ENCODE data around the gene ALDH8A1.

Gene ALDH8A1

GRCh38 chr6:134948142-134948541, 1.8 kb downstream of the ALDH8A1 start:
- H3K4me3 ChIP-seq (ENCODE audit: low read length in 2 of 2), result no peak overlapping the region
- no peak overlapping the region for H3K23ac ChIP-seq (ENCODE audit: low read depth, low read length, poor library complexity)
- peaks cover 0 to 2% of the 10 kb centered on the region in 2 donors for H3K9me3 ChIP-seq (replicated peaks in 1 of 2; ENCODE audit: control insufficient read depth in 2 of 2, insufficient read depth in 1 of 2, low read depth in 1 of 2, low read length in 2 of 2)
- H3K4ac ChIP-seq (ENCODE audit: low read length), result no peak overlapping the region
- H4K8ac ChIP-seq (ENCODE audit: low read depth, low read length), result no peak overlapping the region
- H2BK12ac ChIP-seq (ENCODE audit: low read length), result no peak overlapping the region
- DNase-seq (ENCODE audit: low spot score), result no peak
- no peak overlapping the region for H2AK5ac ChIP-seq (ENCODE audit: low read depth, low read length)
- no peaks in the 10 kb centered on the region for H3K36me3 ChIP-seq (replicated peaks in 1 of 2; ENCODE audit: control insufficient read depth in 2 of 2, insufficient read depth in 2 of 2, low read length in 2 of 2)
- H3K14ac ChIP-seq (ENCODE audit: low read length), result no peak overlapping the region
- no peak overlapping the region for H3K9ac ChIP-seq (ENCODE audit: low read depth, low read length, poor library complexity)
- no peak overlapping the region for H2BK15ac ChIP-seq (ENCODE audit: low read length)
- no peak overlapping the region for H3K4me2 ChIP-seq (ENCODE audit: insufficient read depth, low read length, poor library complexity, severe bottlenecking)
- H3K4me1 ChIP-seq (ENCODE audit: control insufficient read depth in 2 of 2, insufficient read depth in 1 of 2, low read depth in 1 of 2, low read length in 2 of 2), result no peaks in the 10 kb centered on the region
- no peaks in the 10 kb centered on the region for H3K27me3 ChIP-seq (ENCODE audit: control insufficient read depth in 3 of 3, insufficient read depth in 3 of 3, low read depth in 1 of 3, low read length in 3 of 3)
- H2BK120ac ChIP-seq (ENCODE audit: low read depth, low read length), result no peak overlapping the region
- H3K18ac ChIP-seq (ENCODE audit: low read length), result no peak overlapping the region
- H3K79me1 ChIP-seq (ENCODE audit: low read depth, low read length), result no peaks in the 10 kb centered on the region
- H2AFZ ChIP-seq (ENCODE audit: low read length), result no peak overlapping the region
- no peak overlapping the region for H2BK5ac ChIP-seq (ENCODE audit: low read length)
- no peak overlapping the region for H4K91ac ChIP-seq (ENCODE audit: low read depth, low read length, poor library complexity)
- no peak overlapping the region for H3K27ac ChIP-seq (replicated peaks; ENCODE audit: low read length)

- H3K4me1 ChIP-seq (ENCODE audit: control insufficient read depth in 2 of 2, insufficient read depth in 1 of 2, low read depth in 1 of 2, low read length in 2 of 2), result no peaks in the 10 kb centered on the region
- no peak overlapping the region for H3K4me2 ChIP-seq (ENCODE audit: insufficient read depth, low read length, poor library complexity, severe bottlenecking)
- H3K4me3 ChIP-seq (ENCODE audit: low read length in 2 of 2), result no peak overlapping the region
- no peak overlapping the region for H3K9ac ChIP-seq (ENCODE audit: low read depth, low read length, poor library complexity)
- no peak overlapping the region for H2AK5ac ChIP-seq (ENCODE audit: low read depth, low read length)
- H4K91ac ChIP-seq (ENCODE audit: low read depth, low read length, poor library complexity), result no peak overlapping the region
- H2BK120ac ChIP-seq (ENCODE audit: low read depth, low read length), result no peak overlapping the region
- peaks cover 0 to 2% of the 10 kb centered on the region in 2 donors for H3K9me3 ChIP-seq (replicated peaks in 1 of 2; ENCODE audit: control insufficient read depth in 2 of 2, insufficient read depth in 1 of 2, low read depth in 1 of 2, low read length in 2 of 2)
- no peak overlapping the region for H3K23ac ChIP-seq (ENCODE audit: low read depth, low read length, poor library complexity)
- no peak overlapping the region for H3K14ac ChIP-seq (ENCODE audit: low read length)
- H2AFZ ChIP-seq (ENCODE audit: low read length), result no peak overlapping the region
- H3K79me1 ChIP-seq (ENCODE audit: low read depth, low read length), result no peaks in the 10 kb centered on the region
- H2BK15ac ChIP-seq (ENCODE audit: low read length), result no peak overlapping the region
- no peaks in the 10 kb centered on the region for H3K36me3 ChIP-seq (replicated peaks in 1 of 2; ENCODE audit: control insufficient read depth in 2 of 2, insufficient read depth in 2 of 2, low read length in 2 of 2)
- H2BK5ac ChIP-seq (ENCODE audit: low read length), result no peak overlapping the region
- no peak overlapping the region for H3K27ac ChIP-seq (replicated peaks; ENCODE audit: low read length)
- no peaks in the 10 kb centered on the region for H3K27me3 ChIP-seq (ENCODE audit: control insufficient read depth in 3 of 3, insufficient read depth in 3 of 3, low read depth in 1 of 3, low read length in 3 of 3)
- no peak for DNase-seq (ENCODE audit: low spot score)
- no peak overlapping the region for H3K4ac ChIP-seq (ENCODE audit: low read length)
- H3K18ac ChIP-seq (ENCODE audit: low read length), result no peak overlapping the region
- no peak overlapping the region for H2BK12ac ChIP-seq (ENCODE audit: low read length)
- no peak overlapping the region for H4K8ac ChIP-seq (ENCODE audit: low read depth, low read length)
Observed at GRCh38 chr6:134945045-134945444, 4.9 kb downstream of the ALDH8A1 start.

GRCh38 chr6:134943522-134944111, 6.3 kb downstream of the ALDH8A1 start:
- no peaks in the 10 kb centered on the region for H3K27me3 ChIP-seq (ENCODE audit: control insufficient read depth in 3 of 3, insufficient read depth in 3 of 3, low read depth in 1 of 3, low read length in 3 of 3)
- H3K79me1 ChIP-seq (ENCODE audit: low read depth, low read length), result no peaks in the 10 kb centered on the region
- no peak overlapping the region for H3K14ac ChIP-seq (ENCODE audit: low read length)
- H3K4me3 ChIP-seq (ENCODE audit: low read length in 2 of 2), result no peak overlapping the region
- no peak overlapping the region for H3K23ac ChIP-seq (ENCODE audit: low read depth, low read length, poor library complexity)
- no CpG with 5 or more reads among the region's 9 CpGs for WGBS, 2 donors (ENCODE audit: extremely low coverage in 2 of 2, insufficient read length in 2 of 2, insufficient replicate concordance in 1 of 2)
- H3K27ac ChIP-seq (replicated peaks; ENCODE audit: low read length), result no peak overlapping the region
- peaks cover 0 to 2% of the 10 kb centered on the region in 2 donors for H3K9me3 ChIP-seq (replicated peaks in 1 of 2; ENCODE audit: control insufficient read depth in 2 of 2, insufficient read depth in 1 of 2, low read depth in 1 of 2, low read length in 2 of 2)
- no peak overlapping the region for H3K4ac ChIP-seq (ENCODE audit: low read length)
- H2BK12ac ChIP-seq (ENCODE audit: low read length), result no peak overlapping the region
- H3K9ac ChIP-seq (ENCODE audit: low read depth, low read length, poor library complexity), result no peak overlapping the region
- H2BK120ac ChIP-seq (ENCODE audit: low read depth, low read length), result no peak overlapping the region
- peak overlapping the region; percentile 59 for H2AFZ ChIP-seq (ENCODE audit: low read length)
- no peak overlapping the region for H4K8ac ChIP-seq (ENCODE audit: low read depth, low read length)
- H3K18ac ChIP-seq (ENCODE audit: low read length), result no peak overlapping the region
- H4K91ac ChIP-seq (ENCODE audit: low read depth, low read length, poor library complexity), result no peak overlapping the region
- no peak overlapping the region for H2BK15ac ChIP-seq (ENCODE audit: low read length)
- H2AK5ac ChIP-seq (ENCODE audit: low read depth, low read length), result no peak overlapping the region
- H3K4me1 ChIP-seq (ENCODE audit: control insufficient read depth in 2 of 2, insufficient read depth in 1 of 2, low read depth in 1 of 2, low read length in 2 of 2), result no peaks in the 10 kb centered on the region
- H3K4me2 ChIP-seq (ENCODE audit: insufficient read depth, low read length, poor library complexity, severe bottlenecking), result no peak overlapping the region
- DNase-seq (ENCODE audit: low spot score), result no peak
- H2BK5ac ChIP-seq (ENCODE audit: low read length), result no peak overlapping the region
- no peaks in the 10 kb centered on the region for H3K36me3 ChIP-seq (replicated peaks in 1 of 2; ENCODE audit: control insufficient read depth in 2 of 2, insufficient read depth in 2 of 2, low read length in 2 of 2)

- H3K27ac ChIP-seq (replicated peaks; ENCODE audit: low read length), result no peak overlapping the region
- H3K9ac ChIP-seq (ENCODE audit: low read depth, low read length, poor library complexity), result no peak overlapping the region
- no peak overlapping the region for H3K18ac ChIP-seq (ENCODE audit: low read length)
- H4K91ac ChIP-seq (ENCODE audit: low read depth, low read length, poor library complexity), result no peak overlapping the region
- no peak overlapping the region for H2BK120ac ChIP-seq (ENCODE audit: low read depth, low read length)
- no peak overlapping the region for H3K4me3 ChIP-seq (ENCODE audit: low read length in 2 of 2)
- WGBS, 2 donors (ENCODE audit: extremely low coverage in 2 of 2, insufficient read length in 2 of 2, insufficient replicate concordance in 1 of 2), result no CpG with 5 or more reads among the region's 5 CpGs
- no peaks in the 10 kb centered on the region for H3K4me1 ChIP-seq (ENCODE audit: control insufficient read depth in 2 of 2, insufficient read depth in 1 of 2, low read depth in 1 of 2, low read length in 2 of 2)
- no peak overlapping the region for H3K4me2 ChIP-seq (ENCODE audit: insufficient read depth, low read length, poor library complexity, severe bottlenecking)
- H3K27me3 ChIP-seq (ENCODE audit: control insufficient read depth in 3 of 3, insufficient read depth in 3 of 3, low read depth in 1 of 3, low read length in 3 of 3), result no peaks in the 10 kb centered on the region
- no peak overlapping the region for H2BK15ac ChIP-seq (ENCODE audit: low read length)
- no peak overlapping the region for H2BK5ac ChIP-seq (ENCODE audit: low read length)
- H2AFZ ChIP-seq (ENCODE audit: low read length), result no peak overlapping the region
- no peak overlapping the region for H4K8ac ChIP-seq (ENCODE audit: low read depth, low read length)
- DNase-seq (ENCODE audit: low spot score), result no peak
- no peak overlapping the region for H3K23ac ChIP-seq (ENCODE audit: low read depth, low read length, poor library complexity)
- no peaks in the 10 kb centered on the region for H3K36me3 ChIP-seq (replicated peaks in 1 of 2; ENCODE audit: control insufficient read depth in 2 of 2, insufficient read depth in 2 of 2, low read length in 2 of 2)
- H2BK12ac ChIP-seq (ENCODE audit: low read length), result no peak overlapping the region
- no peak overlapping the region for H3K14ac ChIP-seq (ENCODE audit: low read length)
- H3K4ac ChIP-seq (ENCODE audit: low read length), result no peak overlapping the region
- no peaks in the 10 kb centered on the region for H3K9me3 ChIP-seq (replicated peaks in 1 of 2; ENCODE audit: control insufficient read depth in 2 of 2, insufficient read depth in 1 of 2, low read depth in 1 of 2, low read length in 2 of 2)
- no peaks in the 10 kb centered on the region for H3K79me1 ChIP-seq (ENCODE audit: low read depth, low read length)
- no peak overlapping the region for H2AK5ac ChIP-seq (ENCODE audit: low read depth, low read length)
Observed at GRCh38 chr6:134938896-134939295, 11.0 kb downstream of the ALDH8A1 start.
